GM19395 (cell line): ENCODE data around the gene GDPD2.
A peak's percentile ranks its signal among the peaks of the same experiment; 100 is the strongest.

Experiments used
- ATAC-seq: cut with Tn5 transposase; IDR thresholded peaks from one replicate; pipeline ENCODE4 v1.9.1; 2021; ENCODE audit warnings: mild to moderate bottlenecking, moderate library complexity; ENCODE audit not compliant: unreplicated experiment

The GDPD2 gene

GRCh38 chrX:70437011-70437410, 13.9 kb downstream of the GDPD2 start:
- ATAC-seq = no peak

- ATAC-seq = no peak
Observed at GRCh38 chrX:70437921-70438665, 15.0 kb downstream of the GDPD2 start.

GRCh38 chrX:70439016-70439415, 15.9 kb downstream of the GDPD2 start:
- ATAC-seq = no peak

GRCh38 chrX:70442224-70442623, 19.1 kb downstream of the GDPD2 start:
- ATAC-seq = no peak

- ATAC-seq = no peak
Observed at GRCh38 chrX:70444326-70444945, 21.3 kb downstream of the GDPD2 start, which contains the start of gene DLG3. TSS of gene DLG3 (plus strand) at chrX:70444835. CDS start at chrX:70445202, 367 bp downstream.

- ATAC-seq = no peak
Observed at GRCh38 chrX:70444946-70445656, 22.0 kb downstream of the GDPD2 start.

GRCh38 chrX:70445951-70446350, 22.8 kb downstream of the GDPD2 start:
- no peak for ATAC-seq

- ATAC-seq = no peak
Observed at GRCh38 chrX:70446380-70447350, 23.6 kb downstream of the GDPD2 start.

- ATAC-seq = no peak
Observed at GRCh38 chrX:70449457-70449966, 26.4 kb downstream of the GDPD2 start.

- ATAC-seq = peak; percentile 47
Observed at GRCh38 chrX:70452143-70452733, 29.1 kb downstream of the GDPD2 start.

GRCh38 chrX:70453024-70453618, 30.0 kb downstream of the GDPD2 start:
- no peak for ATAC-seq

- peak; percentile 58 for ATAC-seq
Observed at GRCh38 chrX:70454441-70455365, 31.6 kb downstream of the GDPD2 start.

GRCh38 chrX:70455366-70456202, 32.5 kb downstream of the GDPD2 start:
- ATAC-seq = peak; percentile 30

GRCh38 chrX:70456256-70456655, 33.1 kb downstream of the GDPD2 start:
- peak; percentile 34 for ATAC-seq

- no peak for ATAC-seq
Observed at GRCh38 chrX:70461026-70461425, 37.9 kb downstream of the GDPD2 start.

GRCh38 chrX:70464051-70464450, 40.9 kb downstream of the GDPD2 start:
- no peak for ATAC-seq

- ATAC-seq = no peak
Observed at GRCh38 chrX:70466968-70467367, 43.9 kb downstream of the GDPD2 start.

GRCh38 chrX:70468709-70469108, 45.6 kb downstream of the GDPD2 start:
- ATAC-seq = no peak
